HG03175 (cell line): Measurements from ENCODE around the gene HOXD8.

Experiments
- ATAC-seq: cut with Tn5 transposase; IDR thresholded peaks from one replicate; pipeline ENCODE4 v1.9.1; 2021; ENCODE audit warnings: mild to moderate bottlenecking, moderate library complexity; ENCODE audit not compliant: unreplicated experiment

Gene HOXD8

GRCh38 chr2:176114930-176115625 is 14.4 kb upstream of the HOXD8 start:
- ATAC-seq, result no peak

DNA sequence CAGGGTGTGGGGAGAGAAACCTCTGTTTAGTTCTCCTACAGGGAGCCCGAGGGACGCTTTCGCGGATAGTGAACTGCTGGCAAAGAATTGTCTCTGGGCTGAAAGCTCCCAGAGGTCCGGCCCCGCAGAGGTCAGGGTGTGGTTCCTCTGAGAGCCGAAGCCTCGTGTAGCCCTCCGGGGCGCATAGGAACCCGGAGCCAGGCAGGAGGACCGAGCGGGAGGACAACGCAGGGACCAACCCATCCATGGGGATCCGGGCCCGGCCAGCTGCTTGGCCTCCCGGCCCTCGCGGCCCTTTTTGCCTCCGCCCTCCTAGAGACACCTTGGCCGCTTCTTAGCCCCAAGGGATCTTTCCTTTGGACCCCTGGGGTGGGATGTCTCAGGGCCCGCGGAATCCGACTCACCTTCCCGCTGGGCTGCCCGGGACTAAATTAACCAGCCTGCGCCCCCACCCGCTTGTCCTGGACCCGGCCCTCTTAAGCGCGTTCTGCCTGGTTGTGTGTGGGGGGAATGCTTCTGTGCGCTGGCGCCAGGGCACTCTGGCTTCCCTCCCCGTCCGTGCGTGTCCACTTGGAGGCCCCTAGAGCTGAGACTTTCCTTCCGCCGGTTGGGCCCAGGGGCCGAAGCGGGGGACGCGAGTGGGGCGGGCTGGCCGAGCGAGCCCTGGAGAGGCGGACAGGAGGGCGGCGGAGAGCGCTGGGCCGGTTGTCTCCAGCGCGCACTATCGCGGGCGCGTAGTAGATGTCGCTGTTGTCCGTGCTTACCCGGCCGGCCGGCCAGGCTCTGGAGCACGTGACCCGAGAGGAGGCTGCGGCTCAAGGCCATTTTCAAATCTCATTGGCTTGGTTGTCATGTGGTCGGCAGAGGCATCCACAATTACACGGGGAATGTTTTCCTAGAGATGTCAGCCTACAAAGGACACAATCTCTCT is 13.4 kb upstream of the HOXD8 start, which contains the start of gene HOXD10:
Gene HOXD10, plus strand, starts transcription at position 896 of the 931 bp plus-strand sequence. CDS start 56 bp downstream, outside the sequence.
- no peak for ATAC-seq

DNA sequence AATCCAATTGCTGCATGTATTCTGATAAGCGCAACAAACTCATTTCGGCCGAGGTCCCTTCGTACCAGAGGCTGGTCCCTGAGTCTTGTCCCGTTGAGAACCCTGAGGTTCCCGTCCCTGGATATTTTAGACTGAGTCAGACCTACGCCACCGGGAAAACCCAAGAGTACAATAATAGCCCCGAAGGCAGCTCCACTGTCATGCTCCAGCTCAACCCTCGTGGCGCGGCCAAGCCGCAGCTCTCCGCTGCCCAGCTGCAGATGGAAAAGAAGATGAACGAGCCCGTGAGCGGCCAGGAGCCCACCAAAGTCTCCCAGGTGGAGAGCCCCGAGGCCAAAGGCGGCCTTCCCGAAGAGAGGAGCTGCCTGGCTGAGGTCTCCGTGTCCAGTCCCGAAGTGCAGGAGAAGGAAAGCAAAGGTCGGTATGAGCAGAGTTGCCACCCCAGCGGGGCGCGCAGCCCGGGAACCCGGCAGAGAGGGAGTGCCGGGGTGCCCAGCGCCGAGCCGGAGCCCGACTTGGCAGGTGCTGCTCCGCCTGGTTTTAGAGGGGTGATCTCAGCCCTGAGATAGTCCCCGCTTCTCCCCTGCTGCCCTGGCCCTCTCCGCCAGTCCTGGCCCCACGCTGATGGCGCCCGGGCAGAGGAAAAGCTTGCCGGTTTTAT is 12.2 kb upstream of the HOXD8 start:
- ATAC-seq, result no peak

DNA sequence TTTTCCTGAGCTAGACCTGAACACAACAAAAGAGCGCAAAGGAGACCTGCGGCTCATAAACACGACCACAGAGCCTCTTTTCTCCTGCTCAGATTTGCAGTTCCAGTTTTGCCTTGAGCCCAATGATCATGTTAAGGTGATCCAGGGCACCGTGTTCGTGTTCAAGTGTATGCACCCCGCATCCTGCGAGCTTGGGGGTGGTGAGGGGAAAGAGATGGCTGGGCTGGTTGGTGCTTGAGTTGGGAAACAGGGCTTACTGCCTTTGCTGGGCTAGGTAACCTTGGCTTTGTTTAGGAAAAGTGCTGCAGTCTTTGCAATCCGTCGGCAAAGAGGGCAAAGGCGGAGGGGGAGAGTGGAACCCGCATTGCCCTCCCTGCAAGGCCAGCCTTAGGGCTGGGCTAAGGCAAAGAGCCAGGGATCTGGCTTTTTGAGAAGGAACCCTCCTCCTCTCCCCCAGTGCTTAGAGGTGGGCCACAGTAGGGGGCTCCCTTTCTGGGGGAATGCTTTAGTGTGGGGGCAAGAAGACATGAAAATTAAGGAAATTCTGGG is 11.6 kb upstream of the HOXD8 start:
- no peak for ATAC-seq

DNA sequence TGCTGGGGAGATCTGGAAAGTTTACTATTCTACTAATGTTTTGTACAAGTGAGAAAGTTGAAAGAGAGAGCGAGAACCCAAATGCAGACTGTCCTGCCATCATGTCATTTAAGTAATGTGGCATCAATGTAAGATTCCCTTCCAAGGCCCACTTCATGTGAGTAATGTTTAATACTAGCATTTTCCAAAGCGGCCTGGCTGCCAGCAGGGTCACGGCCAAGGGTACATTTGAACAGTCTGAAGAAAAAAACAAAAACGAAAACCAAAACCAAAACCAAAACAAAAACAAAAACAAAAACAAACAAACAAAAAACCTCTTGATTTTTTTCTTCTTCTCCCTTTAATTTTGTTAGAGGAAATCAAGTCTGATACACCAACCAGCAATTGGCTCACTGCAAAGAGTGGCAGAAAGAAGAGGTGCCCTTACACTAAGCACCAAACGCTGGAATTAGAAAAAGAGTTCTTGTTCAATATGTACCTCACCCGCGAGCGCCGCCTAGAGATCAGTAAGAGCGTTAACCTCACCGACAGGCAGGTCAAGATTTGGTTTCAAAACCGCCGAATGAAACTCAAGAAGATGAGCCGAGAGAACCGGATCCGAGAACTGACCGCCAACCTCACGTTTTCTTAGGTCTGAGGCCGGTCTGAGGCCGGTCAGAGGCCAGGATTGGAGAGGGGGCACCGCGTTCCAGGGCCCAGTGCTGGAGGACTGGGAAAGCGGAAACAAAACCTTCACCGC is 10.7 kb upstream of the HOXD8 start:
- no peak for ATAC-seq

GRCh38 chr2:176120364-176121189 is 8.9 kb upstream of the HOXD8 start:
- no peak for ATAC-seq

- ATAC-seq, result no peak
Measured at GRCh38 chr2:176121190-176122051, 8.1 kb upstream of the HOXD8 start.

DNA sequence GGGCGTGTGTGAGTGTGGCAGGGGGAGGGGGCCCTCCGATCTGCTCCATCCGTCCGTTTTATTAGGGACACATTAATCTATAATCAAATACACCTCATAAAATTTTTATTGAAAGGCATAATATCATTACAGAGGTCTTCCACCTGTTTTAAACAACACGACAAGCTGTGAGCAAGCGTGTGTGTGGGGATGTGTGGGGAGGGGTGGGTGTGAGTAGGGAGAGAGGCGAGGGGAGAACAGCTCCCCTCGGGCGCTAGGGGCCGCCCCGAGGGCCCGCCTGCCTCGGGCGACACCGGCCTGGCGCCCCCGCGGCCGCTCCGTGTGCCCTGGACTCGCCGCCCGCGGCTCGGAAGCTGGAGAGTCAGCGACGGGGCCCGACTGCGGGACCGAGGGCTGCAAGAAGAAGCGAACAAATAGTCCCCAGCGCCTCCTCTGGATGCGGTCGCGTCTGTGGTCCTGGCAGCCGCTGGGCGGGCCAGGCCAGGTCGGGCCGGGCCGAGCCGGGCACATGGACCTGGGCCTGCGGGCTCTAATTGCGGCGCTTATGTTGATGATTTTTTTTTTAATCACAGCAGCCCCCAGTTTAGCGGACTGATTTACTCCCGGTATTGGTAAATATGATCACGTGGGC is 7.3 kb upstream of the HOXD8 start:
- no peak for ATAC-seq

DNA sequence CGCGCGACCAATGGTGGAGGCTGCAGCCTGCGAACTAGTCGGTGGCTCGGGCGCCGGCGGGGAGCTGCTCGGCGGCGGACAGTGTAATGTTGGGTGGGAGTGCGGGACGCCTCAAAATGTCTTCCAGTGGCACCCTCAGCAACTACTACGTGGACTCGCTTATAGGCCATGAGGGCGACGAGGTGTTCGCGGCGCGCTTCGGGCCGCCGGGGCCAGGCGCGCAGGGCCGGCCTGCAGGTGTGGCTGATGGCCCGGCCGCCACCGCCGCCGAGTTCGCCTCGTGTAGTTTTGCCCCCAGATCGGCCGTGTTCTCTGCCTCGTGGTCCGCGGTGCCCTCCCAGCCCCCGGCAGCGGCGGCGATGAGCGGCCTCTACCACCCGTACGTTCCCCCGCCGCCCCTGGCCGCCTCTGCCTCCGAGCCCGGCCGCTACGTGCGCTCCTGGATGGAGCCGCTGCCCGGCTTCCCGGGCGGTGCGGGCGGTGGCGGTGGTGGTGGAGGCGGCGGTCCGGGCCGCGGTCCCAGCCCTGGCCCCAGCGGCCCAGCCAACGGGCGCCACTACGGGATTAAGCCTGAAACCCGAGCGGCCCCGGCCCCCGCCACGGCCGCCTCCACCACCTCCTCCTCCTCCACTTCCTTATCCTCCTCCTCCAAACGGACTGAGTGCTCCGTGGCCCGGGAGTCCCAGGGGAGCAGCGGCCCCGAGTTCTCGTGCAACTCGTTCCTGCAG is 6.7 kb upstream of the HOXD8 start, which contains the start of gene HOXD9:
Gene HOXD9, plus strand, starts transcription at position 37 of the 728 bp plus-strand sequence. Its CDS starts 50 bp downstream, at position 87.
- ATAC-seq, result no peak

DNA sequence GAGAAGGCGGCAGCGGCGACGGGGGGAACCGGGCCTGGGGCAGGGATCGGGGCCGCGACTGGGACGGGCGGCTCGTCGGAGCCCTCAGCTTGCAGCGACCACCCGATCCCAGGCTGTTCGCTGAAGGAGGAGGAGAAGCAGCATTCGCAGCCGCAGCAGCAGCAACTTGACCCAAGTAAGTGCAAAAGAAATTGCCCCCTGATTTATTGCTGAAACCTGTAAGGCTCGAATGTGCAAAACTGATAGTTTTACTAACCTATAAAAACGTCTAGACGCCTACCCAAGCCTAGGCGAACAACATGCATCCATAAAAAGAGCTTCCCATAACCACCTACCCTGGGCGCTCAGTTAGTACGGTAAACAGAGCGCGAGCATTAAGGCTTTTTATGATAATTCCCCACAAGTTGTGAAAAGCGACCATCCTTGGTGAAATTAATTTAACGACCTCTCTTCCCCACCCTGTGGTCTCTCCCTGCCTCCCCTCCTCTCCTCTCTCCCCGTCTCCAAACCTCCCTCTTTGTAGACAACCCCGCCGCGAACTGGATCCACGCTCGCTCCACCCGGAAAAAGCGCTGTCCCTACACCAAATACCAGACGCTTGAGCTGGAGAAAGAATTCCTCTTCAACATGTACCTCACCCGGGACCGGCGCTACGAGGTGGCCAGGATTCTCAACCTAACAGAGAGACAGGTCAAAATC is 5.9 kb upstream of the HOXD8 start:
- ATAC-seq, result no peak

- no peak for ATAC-seq
Measured at GRCh38 chr2:176124110-176124946, 5.2 kb upstream of the HOXD8 start.

DNA sequence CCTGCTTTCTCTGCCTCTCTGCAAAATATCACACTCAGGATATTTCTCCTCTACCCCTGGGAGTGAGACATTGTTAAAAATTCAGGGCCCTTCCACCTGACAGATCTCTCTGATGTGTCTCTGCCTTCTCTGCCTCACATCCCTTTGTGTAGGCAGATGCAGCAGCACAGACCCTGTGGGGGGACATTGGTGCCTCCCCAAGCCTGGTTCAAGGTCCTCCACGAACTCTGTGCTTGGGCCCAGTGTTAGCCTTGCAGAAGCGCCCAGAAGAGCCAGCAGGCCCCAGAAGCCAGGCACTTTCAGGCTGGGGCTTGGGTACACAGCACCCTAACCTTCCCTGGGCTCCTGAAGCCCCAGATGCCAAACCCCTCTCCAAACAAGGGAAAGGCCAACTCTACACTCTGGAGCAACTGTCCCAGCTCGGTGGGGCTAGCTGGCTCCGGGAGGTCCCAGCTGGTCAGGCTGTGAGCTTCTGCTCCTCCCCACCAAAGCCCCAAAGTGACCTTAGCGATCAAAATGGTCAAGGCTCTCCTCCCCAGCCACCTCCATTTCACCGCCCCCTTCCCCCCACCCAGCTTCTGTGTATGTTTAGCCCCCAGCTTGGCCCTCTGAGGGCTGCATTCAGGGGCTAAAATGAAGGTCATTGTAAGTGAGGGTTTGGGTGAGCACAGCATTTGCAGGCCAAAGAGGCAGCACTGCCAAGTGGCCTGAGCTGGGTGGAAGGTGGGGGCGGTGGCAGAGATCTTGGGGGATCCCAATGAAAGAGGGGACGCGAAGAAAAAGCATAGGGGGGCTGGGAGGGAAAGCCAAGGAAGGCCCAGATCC is 4.3 kb upstream of the HOXD8 start:
- ATAC-seq, result no peak

DNA sequence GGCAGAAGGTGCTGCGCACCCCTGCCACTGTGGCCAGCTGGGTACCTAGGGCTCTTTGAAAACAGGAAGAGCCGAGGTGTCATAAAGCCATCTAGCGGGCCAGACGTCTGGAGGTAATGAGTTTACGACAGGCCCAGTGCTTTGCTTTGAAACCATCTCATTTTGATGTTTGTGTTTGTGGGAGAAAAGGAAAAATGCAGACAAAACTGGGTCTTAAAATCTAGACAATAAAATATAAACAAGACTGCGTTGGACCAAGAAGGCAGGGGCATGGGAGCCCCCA is 3.8 kb upstream of the HOXD8 start:
- no peak for ATAC-seq

DNA sequence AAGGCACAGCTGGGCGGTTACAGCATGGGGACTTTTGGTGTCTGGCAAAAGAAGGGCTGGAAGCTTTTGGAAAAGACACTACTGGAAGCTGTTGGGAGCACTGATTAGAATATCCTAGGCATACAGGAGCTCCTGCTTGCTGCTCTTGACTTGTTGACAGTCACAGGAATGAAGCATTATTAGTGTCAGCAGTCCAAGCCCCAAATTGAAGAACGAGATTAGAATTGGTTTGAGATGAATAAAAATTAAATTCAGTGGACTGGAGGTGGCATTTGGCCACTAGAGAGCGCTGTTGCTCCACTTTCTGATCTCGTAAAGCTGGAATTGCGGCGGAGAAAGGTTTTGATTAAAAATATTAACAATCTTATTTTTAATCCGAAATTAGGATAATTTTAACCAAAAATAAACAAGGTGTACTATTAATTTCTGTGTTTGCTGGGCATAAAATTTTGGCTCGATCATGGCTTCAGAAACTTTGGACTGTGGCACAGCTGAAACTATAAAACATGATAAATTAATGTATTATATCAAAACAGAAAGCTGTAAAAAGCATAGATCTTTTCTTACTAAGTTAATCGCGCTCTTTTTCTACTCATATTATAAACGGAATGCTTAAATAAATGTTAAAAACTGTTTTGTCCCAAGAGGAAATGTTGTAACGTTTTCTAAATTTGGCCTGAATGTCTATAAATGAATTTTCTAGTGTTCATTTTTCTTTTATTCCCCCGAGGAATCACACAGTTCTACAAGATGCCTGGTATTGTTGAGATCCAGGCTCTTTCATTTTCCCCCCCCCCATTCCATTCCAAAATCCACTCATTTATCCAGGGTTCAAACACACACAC is 2.4 kb upstream of the HOXD8 start:
- no peak for ATAC-seq

DNA sequence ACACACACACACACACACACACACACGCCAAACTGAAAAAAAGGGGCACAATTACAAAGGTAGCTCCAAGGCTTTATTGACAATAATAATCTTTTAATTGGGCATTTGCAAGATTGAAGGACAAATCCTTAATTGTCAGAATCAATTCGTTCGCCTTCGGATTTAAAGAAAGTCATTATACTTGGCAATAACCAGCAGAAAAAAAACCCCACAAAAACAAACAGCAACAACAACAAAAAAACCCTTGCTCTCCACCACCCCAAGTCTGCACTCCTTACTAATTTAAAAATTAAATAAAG is 1.8 kb upstream of the HOXD8 start:
- no peak for ATAC-seq
